SK-N-SH treated with all-trans-retinoic acid at 6 μM for 48 hours (cell line): Measurements from ENCODE around the gene SLC25A36.

Source experiments
- ATAC-seq: fragments of 200-7000 bp; cut with Tn5 transposase; 3 replicates; pipeline ENCODE4 v1.9.1; 2020; ENCODE audit warnings: mild to moderate bottlenecking, moderate library complexity
- ARNTL ChIP-seq: fragments of 450-650 bp; formaldehyde crosslinking; IDR thresholded peaks from 2 replicates; pipeline ENCODE4 v1.5.0; 2020; ENCODE audit warnings: low read depth, mild to moderate bottlenecking, moderate library complexity, borderline replicate concordance
- BACH2 ChIP-seq: fragments of 250-450 bp; sonication (Bioruptor Pico); IDR thresholded peaks from 2 replicates; pipeline ENCODE4 v1.9.0; 2021; ENCODE audit warnings: mild to moderate bottlenecking, borderline replicate concordance
- ESRRG ChIP-seq: fragments of 250-450 bp; sonication (Bioruptor Pico); IDR thresholded peaks from 2 replicates; pipeline ENCODE4 v1.6.1; 2021; ENCODE audit warnings: mild to moderate bottlenecking
- GLIS3 ChIP-seq: fragments of 250-450 bp; sonication (Bioruptor Pico); IDR thresholded peaks from 2 replicates; pipeline ENCODE4 v1.5.0; 2020; ENCODE audit warnings: mild to moderate bottlenecking, moderate library complexity
- ISL1 ChIP-seq: fragments of 250-450 bp; sonication (Bioruptor Pico); IDR thresholded peaks from 2 replicates; pipeline ENCODE4 v2.1.2; 2022; ENCODE audit warnings: mild to moderate bottlenecking, moderate library complexity
- OSR1 ChIP-seq: fragments of 250-450 bp; sonication (Bioruptor Pico); IDR thresholded peaks from 2 replicates; pipeline ENCODE4 v1.8.0; 2022; ENCODE audit warnings: moderate library complexity, mild to moderate bottlenecking, inconsistent platforms
- PPARA ChIP-seq: fragments of 250-450 bp; sonication (Bioruptor Pico); IDR thresholded peaks from 2 replicates; pipeline ENCODE4 v1.5.0; 2020; ENCODE audit warnings: mild to moderate bottlenecking, borderline replicate concordance
- SNAI2 ChIP-seq: fragments of 250-450 bp; sonication (Bioruptor Pico); IDR thresholded peaks from 2 replicates; pipeline ENCODE4 v1.5.0; 2020; ENCODE audit warnings: mild to moderate bottlenecking, moderate library complexity
- TCF4 ChIP-seq: fragments of 250-450 bp; sonication (Bioruptor Pico); IDR thresholded peaks from 2 replicates; pipeline ENCODE4 v1.8.0; 2021; ENCODE audit warnings: mild to moderate bottlenecking, moderate library complexity, borderline replicate concordance
- TF ChIP-seq, protein P1 (sequence below): fragments of 250-450 bp; sonication (Bioruptor Pico); IDR thresholded peaks from 2 replicates; pipeline ENCODE4 v1.8.0; 2021; ENCODE audit warnings: low read depth, mild to moderate bottlenecking, moderate library complexity, borderline replicate concordance
- TF ChIP-seq, protein P2 (sequence below): fragments of 250-450 bp; sonication (Bioruptor Pico); IDR thresholded peaks from 2 replicates; pipeline ENCODE4 v1.8.0; 2020; ENCODE audit warnings: mild to moderate bottlenecking, moderate library complexity, borderline replicate concordance

The SLC25A36 gene

DNA sequence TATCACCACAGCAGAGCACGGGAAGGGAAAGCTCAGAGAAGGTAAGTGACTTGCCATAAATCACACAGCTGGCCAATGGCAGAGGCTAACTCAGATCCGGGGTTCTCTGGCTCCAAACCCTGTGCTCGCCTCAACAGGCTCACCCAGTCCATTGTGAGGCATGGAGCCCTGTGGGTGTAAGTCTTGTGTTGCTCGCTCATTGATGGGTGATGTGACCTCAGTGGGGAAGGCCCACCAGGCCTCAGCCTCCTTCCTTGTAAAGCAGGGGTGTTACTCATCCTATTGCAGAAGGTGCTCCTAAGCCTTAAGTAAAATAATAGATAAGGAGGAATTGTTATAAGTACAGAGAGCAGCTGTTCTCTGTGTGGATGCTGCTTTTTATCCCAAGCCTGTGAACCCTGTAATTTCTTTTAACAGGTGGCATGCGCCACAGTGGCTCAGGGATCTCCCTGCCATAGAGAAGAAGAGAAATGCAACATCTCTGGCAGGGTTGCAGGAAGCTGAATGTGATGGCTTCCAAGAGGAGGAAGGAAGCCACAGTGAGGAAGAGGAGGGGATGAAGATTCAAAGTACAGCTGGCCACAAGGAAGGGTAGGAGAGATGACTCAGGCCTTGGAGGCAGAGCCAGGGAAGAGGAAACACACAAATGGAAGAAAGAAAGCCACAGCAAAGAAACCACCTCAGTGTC lies 78.7 kb downstream of the SLC25A36 start:
- ATAC-seq = no peak
- TF ChIP-seq PPARA (CRISPR knock-in tag) = no peak
- TF ChIP-seq ARNTL (CRISPR knock-in tag) = no peak
- TF ChIP-seq SNAI2 (CRISPR knock-in tag) = no peak
- TF ChIP-seq, protein P1, sequence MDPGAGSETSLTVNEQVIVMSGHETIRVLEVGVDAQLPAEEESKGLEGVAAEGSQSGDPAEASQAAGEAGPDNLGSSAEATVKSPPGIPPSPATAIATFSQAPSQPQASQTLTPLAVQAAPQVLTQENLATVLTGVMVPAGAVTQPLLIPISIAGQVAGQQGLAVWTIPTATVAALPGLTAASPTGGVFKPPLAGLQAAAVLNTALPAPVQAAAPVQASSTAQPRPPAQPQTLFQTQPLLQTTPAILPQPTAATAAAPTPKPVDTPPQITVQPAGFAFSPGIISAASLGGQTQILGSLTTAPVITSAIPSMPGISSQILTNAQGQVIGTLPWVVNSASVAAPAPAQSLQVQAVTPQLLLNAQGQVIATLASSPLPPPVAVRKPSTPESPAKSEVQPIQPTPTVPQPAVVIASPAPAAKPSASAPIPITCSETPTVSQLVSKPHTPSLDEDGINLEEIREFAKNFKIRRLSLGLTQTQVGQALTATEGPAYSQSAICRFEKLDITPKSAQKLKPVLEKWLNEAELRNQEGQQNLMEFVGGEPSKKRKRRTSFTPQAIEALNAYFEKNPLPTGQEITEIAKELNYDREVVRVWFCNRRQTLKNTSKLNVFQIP (CRISPR knock-in tag) = no peak
- no peak for TF ChIP-seq GLIS3 (CRISPR knock-in tag)
- no peak for TF ChIP-seq OSR1 (CRISPR knock-in tag)

DNA sequence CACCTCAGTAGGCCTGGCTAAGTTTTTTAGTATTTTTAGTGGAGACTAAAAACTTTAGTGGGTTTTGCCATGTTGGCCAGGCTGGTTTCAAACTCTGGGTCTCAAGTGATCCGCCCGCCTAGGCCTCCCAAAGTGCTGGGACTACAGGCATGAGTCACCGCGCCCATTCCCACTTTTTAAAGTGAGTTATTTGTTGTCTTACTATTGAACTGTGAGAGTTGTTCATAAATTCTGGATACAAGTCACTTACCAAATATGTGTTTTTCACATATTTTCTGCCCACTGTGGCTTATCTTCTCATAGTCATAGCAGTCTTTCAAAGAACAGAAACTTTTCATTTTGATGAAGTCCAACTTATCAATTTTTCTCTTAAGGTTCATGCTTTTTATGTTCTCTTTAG lies 79.6 kb downstream of the SLC25A36 start:
- TF ChIP-seq ISL1 (CRISPR knock-in tag) = no peak
- TF ChIP-seq, protein P2, sequence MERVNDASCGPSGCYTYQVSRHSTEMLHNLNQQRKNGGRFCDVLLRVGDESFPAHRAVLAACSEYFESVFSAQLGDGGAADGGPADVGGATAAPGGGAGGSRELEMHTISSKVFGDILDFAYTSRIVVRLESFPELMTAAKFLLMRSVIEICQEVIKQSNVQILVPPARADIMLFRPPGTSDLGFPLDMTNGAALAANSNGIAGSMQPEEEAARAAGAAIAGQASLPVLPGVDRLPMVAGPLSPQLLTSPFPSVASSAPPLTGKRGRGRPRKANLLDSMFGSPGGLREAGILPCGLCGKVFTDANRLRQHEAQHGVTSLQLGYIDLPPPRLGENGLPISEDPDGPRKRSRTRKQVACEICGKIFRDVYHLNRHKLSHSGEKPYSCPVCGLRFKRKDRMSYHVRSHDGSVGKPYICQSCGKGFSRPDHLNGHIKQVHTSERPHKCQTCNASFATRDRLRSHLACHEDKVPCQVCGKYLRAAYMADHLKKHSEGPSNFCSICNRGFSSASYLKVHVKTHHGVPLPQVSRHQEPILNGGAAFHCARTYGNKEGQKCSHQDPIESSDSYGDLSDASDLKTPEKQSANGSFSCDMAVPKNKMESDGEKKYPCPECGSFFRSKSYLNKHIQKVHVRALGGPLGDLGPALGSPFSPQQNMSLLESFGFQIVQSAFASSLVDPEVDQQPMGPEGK = no peak
- TF ChIP-seq, protein P1 (CRISPR knock-in tag) = no peak
- TF ChIP-seq ARNTL (CRISPR knock-in tag) = no peak
- no peak for TF ChIP-seq PPARA (CRISPR knock-in tag)
- no peak for TF ChIP-seq BACH2
- TF ChIP-seq TCF4 (CRISPR knock-in tag) = no peak
- no peak for TF ChIP-seq ESRRG (CRISPR knock-in tag)
- TF ChIP-seq SNAI2 (CRISPR knock-in tag) = no peak
- ATAC-seq = no peak
